Measurements from ENCODE around the gene ATL3. TPM values are rescaled to one million over a fixed set of nuclear protein-coding genes. Genes with fewer than 3 reads are reported as not detected.
A peak's percentile ranks its signal among the peaks of the same experiment; 100 is the strongest.

Gene ATL3
- total and polyA plus RNA-seq, 2 of the 13 experiments (the other 11 are each of a cell fraction or from before 2014, with no cell fraction given), result not detected

DNA sequence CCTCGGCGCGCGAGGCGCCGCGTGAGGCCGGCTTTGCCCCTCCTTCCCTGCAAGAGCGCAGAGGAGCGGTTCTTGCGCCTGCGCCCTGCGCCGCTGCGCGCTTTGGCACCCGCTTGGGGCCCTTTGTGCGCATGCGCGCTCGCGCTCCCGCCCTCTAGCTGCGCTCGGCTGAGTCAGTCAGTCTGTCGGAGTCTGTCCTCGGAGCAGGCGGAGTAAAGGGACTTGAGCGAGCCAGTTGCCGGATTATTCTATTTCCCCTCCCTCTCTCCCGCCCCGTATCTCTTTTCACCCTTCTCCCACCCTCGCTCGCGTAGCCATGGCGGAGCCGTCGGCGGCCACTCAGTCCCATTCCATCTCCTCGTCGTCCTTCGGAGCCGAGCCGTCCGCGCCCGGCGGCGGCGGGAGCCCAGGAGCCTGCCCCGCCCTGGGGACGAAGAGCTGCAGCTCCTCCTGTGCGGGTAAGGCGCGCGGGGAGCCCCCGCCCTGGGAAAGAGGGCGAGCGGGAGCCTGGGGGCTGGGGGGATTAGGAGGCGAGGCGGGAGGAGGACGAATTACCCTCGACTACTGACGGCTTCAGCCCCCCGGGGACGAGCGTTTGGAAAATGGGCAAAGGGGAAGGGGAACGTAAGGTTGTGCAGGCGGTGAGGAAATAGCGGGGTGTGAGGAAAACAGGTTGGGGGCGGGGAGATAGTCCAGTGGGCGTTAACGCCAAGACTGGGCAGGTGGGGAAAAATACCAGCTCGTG is 10.3 kb upstream of the ATL3 start, which contains the start of gene RTN3 (continued):
- TF ChIP-seq MAZ (IDR thresholded peaks at IDR 0.05; ENCODE audit: borderline replicate concordance, low read depth, low read length) (0 out of 2 replicates have a peak, but pooled peaks have one; percentile 60), MAZ (CRISPR knock-in tag; IDR thresholded peaks at IDR 0.05; ENCODE audit: low read depth) (peak; percentile 58; the same call in 1 of the 2 replicates), NCOA5 (CRISPR knock-in tag; IDR thresholded peaks at IDR 0.05) (no peak), ZBTB10 (CRISPR knock-in tag; IDR thresholded peaks at IDR 0.05; ENCODE audit: borderline replicate concordance) (no peak; the same call in 1 of the 2 replicates), GTF3A (CRISPR knock-in tag; conservative IDR thresholded peaks at IDR 0.05) (no peak), ZNF776 (CRISPR knock-in tag; IDR thresholded peaks at IDR 0.05) (no peak), ZNF263 (CRISPR knock-in tag; IDR thresholded peaks at IDR 0.05) (no peak), ZBTB42 (CRISPR knock-in tag; IDR thresholded peaks at IDR 0.05) (no peak), TAF15 (IDR thresholded peaks at IDR 0.05; ENCODE audit: low read depth, low read length, poor library complexity, severe bottlenecking) (no peak), ZNF747 (CRISPR knock-in tag; IDR thresholded peaks at IDR 0.05; ENCODE audit: borderline replicate concordance) (no peak; the same call in 1 of the 2 replicates), THRA (CRISPR knock-in tag; IDR thresholded peaks at IDR 0.05; ENCODE audit: borderline replicate concordance) (no peak), CENPT (CRISPR knock-in tag; IDR thresholded peaks at IDR 0.05; ENCODE audit: low read depth) (no peak), ZNF549 (CRISPR knock-in tag; IDR thresholded peaks at IDR 0.05) (no peak), SYNCRIP (IDR thresholded peaks at IDR 0.05; ENCODE audit: insufficient read depth, low read depth, low read length) (no peak), ZNF614 (CRISPR knock-in tag; IDR thresholded peaks at IDR 0.05; ENCODE audit: borderline replicate concordance) (0 out of 2 replicates have a peak, but pooled peaks have one; percentile 36), ZFX (CRISPR knock-in tag; IDR thresholded peaks at IDR 0.05; ENCODE audit: low read depth) (peak; percentile 32; the same call in 1 of the 2 replicates), PCBP1 (IDR thresholded peaks at IDR 0.05; ENCODE audit: borderline replicate concordance, low read depth, low read length) (no peak), NFIB (CRISPR knock-in tag; IDR thresholded peaks at IDR 0.05; ENCODE audit: borderline replicate concordance) (no peak), HINFP (CRISPR knock-in tag; IDR thresholded peaks at IDR 0.05; ENCODE audit: low read depth) (no peak), TCF12 (IDR thresholded peaks at IDR 0.05) (no peak), TCF12 (CRISPR knock-in tag; IDR thresholded peaks at IDR 0.05) (no peak)

All from HepG2 (cell line).